PC-3 (cell line): Measurements from ENCODE around the gene FAM107B. TPM values are rescaled to one million over a fixed set of nuclear protein-coding genes. Genes with fewer than 3 reads are reported as not detected.

ENCODE experiments used
- ATAC-seq: fragments of 200-7000 bp; cut with Tn5 transposase; 2 replicates; pipeline ENCODE4 v1.9.1; 2020; ENCODE audit warnings: mild to moderate bottlenecking, moderate library complexity
- BruUV-seq: library from RNA; stranded (reverse); fragments of 400-500 nt; replicated peaks from 2 replicates; lab custom pipeline; 2021; lab: Mats Ljungman, UMichigan
- CTCF ChIA-PET: fragments of 300-600 bp; sonication (Branson Sonifier 250); formaldehyde crosslinking; loops from one replicate; lab custom pipeline; 2022; ENCODE audit warnings: antibody characterized with exemption; lab: Charles Lee
- POLR2A ChIA-PET: fragments of 300-600 bp; sonication (Branson Sonifier 250); formaldehyde crosslinking; loops from one replicate; lab custom pipeline; 2022; ENCODE audit warnings: antibody characterized with exemption; ENCODE audit not compliant: unreplicated experiment; lab: Charles Lee
- DNase-seq: peaks from one replicate; pipeline ENCODE4 v3.0.0-alpha.2; 2015
- H2AFZ ChIP-seq: fragments of 300-600 bp; sonication (generic); 2 replicates; pipeline ENCODE4 v1.6.0; 2016; ENCODE audit warnings: antibody characterized with exemption, low read length
- H3F3A ChIP-seq: fragments of 300-600 bp; sonication (generic); one replicate; pipeline ENCODE4 v1.6.0; 2017; ENCODE audit warnings: antibody characterized with exemption, low read length, control low read depth, mild to moderate bottlenecking; ENCODE audit not compliant: unreplicated experiment
- H3K27ac ChIP-seq: fragments of 300-600 bp; sonication (generic); 2 replicates; pipeline ENCODE4 v1.5.1; 2016; ENCODE audit warnings: mild to moderate bottlenecking, low read length
- H3K27me3 ChIP-seq: fragments of 300-600 bp; sonication (generic); 2 replicates; pipeline ENCODE4 v1.6.1; 2016; ENCODE audit warnings: low read length, mixed read lengths
- H3K36me3 ChIP-seq: fragments of 300-600 bp; sonication (generic); 2 replicates; pipeline ENCODE4 v1.6.1; 2016; ENCODE audit warnings: low read depth, mixed run types, low read length, mixed read lengths
- H3K4me1 ChIP-seq: fragments of 300-600 bp; sonication (generic); 2 replicates; pipeline ENCODE4 v1.5.1; 2016; ENCODE audit warnings: low read length; ENCODE audit not compliant: insufficient read depth
- H3K4me2 ChIP-seq: fragments of 300-600 bp; sonication (generic); 2 replicates; pipeline ENCODE4 v1.6.0; 2016; ENCODE audit warnings: low read length
- H3K4me3 ChIP-seq: fragments of 300-600 bp; sonication (generic); 2 replicates; pipeline ENCODE4 v1.5.1; 2016; ENCODE audit warnings: mild to moderate bottlenecking, low read length, mixed read lengths
- H3K79me2 ChIP-seq: fragments of 300-600 bp; sonication (generic); 2 replicates; pipeline ENCODE4 v1.6.1; 2017; ENCODE audit warnings: low read length, mixed read lengths
- H3K9ac ChIP-seq: fragments of 300-600 bp; sonication (generic); 2 replicates; pipeline ENCODE4 v1.6.0; 2016; ENCODE audit warnings: mild to moderate bottlenecking, low read length
- H3K9me2 ChIP-seq: fragments of 300-600 bp; sonication (generic); replicated peaks from 2 replicates; pipeline ENCODE4 v1.6.1; 2016; ENCODE audit warnings: mixed run types, low read length, mixed read lengths
- H3K9me3 ChIP-seq: fragments of 300-600 bp; sonication (generic); 2 replicates; pipeline ENCODE4 v1.6.1; 2016; ENCODE audit warnings: low read length, mixed read lengths
- H4K20me1 ChIP-seq: fragments of 300-600 bp; sonication (generic); 2 replicates; pipeline ENCODE4 v1.6.1; 2016; ENCODE audit warnings: low read length, mixed read lengths
- EZH2 ChIP-seq: fragments of 300-600 bp; sonication (generic); IDR thresholded peaks from one replicate; pipeline ENCODE4 v1.6.1; 2017; ENCODE audit warnings: antibody characterized with exemption, mild to moderate bottlenecking, low read length; ENCODE audit not compliant: unreplicated experiment
- EZH2phosphoT487 ChIP-seq: fragments of 300-600 bp; sonication (generic); IDR thresholded peaks from 2 replicates; pipeline ENCODE4 v1.6.1; 2018; ENCODE audit warnings: mild to moderate bottlenecking, antibody characterized with exemption, low read length, borderline replicate concordance
- intact Hi-C: fragments of 100-400 bp; cut with micrococcal nuclease; formaldehyde crosslinking; loops from 2 replicates; pipeline ENCODE4 v1.9.0; 2023
- total RNA-seq: library from RNA; depleted of rRNA; stranded (reverse); fragments of >200 nt; gene quantifications from 2 replicates; pipeline ENCODE4 v1.2.3, GENCODE V29; 2014
- TF ChIP-seq, protein P1 (sequence below): fragments of 300-600 bp; sonication (generic); conservative IDR thresholded peaks from 2 replicates; pipeline ENCODE4 v1.5.1; 2017; ENCODE audit warnings: antibody characterized with exemption, low read depth, mild to moderate bottlenecking, low read length

Gene FAM107B
- total RNA-seq, 1 experiment from 2014 or later = 36.6 TPM

DNA sequence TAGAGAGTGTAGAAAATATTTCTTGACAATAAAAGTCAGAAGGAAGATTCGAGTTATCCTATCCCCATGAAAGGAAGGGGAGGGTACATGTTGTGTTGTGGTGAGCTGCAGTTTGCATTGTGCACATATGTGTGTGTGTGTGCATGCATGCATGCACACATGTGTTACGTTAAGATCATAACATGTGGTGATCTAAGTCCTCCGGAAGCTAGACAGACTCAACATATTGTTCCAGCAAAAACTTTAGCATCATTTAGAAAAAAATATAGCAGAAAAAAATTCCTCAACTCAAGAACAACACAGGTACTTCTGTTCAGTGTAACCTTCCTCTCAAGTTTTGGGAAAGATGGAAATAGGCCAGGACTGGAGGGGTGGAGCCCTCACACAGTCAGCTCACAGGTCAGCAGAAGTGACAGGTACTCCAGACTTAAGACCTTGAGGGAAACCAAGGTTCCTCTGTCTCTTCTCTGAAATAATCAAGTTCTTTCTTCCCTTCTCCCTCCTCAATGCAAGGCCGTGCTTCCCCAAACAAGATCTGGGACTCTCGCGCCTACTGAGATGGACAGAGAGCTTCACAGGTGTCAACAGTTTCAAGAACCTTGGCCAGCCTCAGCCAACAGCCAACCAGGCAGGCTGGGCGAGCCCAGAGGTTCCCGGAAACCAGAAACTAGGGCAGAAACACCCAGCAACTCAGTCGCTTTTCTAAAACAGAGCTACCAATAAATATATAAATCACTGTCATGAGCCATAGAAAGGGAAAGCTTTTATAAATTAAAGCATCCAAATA, 205.2 kb downstream of the FAM107B start:
- no peaks in the 10 kb centered on the region for H3K27me3 ChIP-seq
- H3K9me2 ChIP-seq = no peaks in the 10 kb centered on the region
- H3K4me1 ChIP-seq = peaks cover 23% of the 10 kb centered on the region
- H3K79me2 ChIP-seq = peaks cover 96% of the 10 kb centered on the region
- no peaks in the 10 kb centered on the region for H3K9me3 ChIP-seq
- H3K4me3 ChIP-seq = no peak overlapping the region
- H3K27ac ChIP-seq = no peak overlapping the region
- BruUV-seq = no TSS peak
- intact Hi-C loops = no loop called here
- TF ChIP-seq, protein P1, sequence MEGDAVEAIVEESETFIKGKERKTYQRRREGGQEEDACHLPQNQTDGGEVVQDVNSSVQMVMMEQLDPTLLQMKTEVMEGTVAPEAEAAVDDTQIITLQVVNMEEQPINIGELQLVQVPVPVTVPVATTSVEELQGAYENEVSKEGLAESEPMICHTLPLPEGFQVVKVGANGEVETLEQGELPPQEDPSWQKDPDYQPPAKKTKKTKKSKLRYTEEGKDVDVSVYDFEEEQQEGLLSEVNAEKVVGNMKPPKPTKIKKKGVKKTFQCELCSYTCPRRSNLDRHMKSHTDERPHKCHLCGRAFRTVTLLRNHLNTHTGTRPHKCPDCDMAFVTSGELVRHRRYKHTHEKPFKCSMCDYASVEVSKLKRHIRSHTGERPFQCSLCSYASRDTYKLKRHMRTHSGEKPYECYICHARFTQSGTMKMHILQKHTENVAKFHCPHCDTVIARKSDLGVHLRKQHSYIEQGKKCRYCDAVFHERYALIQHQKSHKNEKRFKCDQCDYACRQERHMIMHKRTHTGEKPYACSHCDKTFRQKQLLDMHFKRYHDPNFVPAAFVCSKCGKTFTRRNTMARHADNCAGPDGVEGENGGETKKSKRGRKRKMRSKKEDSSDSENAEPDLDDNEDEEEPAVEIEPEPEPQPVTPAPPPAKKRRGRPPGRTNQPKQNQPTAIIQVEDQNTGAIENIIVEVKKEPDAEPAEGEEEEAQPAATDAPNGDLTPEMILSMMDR = no peak
- TF ChIP-seq EZH2 = no peak
- no peak for TF ChIP-seq EZH2phosphoT487
- H3K9ac ChIP-seq = no peak overlapping the region
- H2AFZ ChIP-seq = no peak overlapping the region
- ATAC-seq (no peak), DNase-seq (no peak)
- H3K4me2 ChIP-seq = no peak overlapping the region
- peaks cover 8% of the 10 kb centered on the region; the same call in 1 of the 2 replicates for H4K20me1 ChIP-seq
- H3F3A ChIP-seq = no peaks in the 10 kb centered on the region
- POLR2A ChIA-PET = no interaction called here
- H3K36me3 ChIP-seq = peaks cover 16% of the 10 kb centered on the region
- CTCF ChIA-PET = interaction anchor here (0.6 to 0.7 kb wide), 2 partner anchors 22 to 50 kb away, joined by 3 to 4 read pairs; no protein-coding TSS in a partner anchor

DNA sequence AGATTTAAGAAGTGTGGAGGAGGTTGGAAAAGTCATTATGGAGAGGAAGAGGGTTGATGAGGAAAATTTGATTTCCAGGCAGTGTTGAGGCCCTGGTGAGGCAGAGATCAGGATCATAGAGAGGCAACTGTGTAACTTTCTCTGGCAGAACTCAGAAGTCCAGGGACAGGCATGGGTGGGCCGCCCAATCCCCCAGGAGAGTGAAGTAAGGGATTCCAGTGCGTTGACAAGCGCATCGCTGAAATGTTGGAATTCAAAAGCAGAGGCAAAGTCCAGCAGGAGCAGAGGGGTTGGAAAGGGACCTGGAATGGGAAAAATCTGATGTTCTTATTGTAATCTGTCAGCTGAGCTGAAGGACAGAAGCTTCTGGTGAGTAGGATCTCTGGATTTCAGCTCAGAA, 207.3 kb downstream of the FAM107B start:
- no peak for ATAC-seq
- H4K20me1 ChIP-seq = peaks cover 8% of the 10 kb centered on the region; the same call in 1 of the 2 replicates

More for the DNA sequence above, 207.3 kb downstream of the FAM107B start:
- no peak overlapping the region for H2AFZ ChIP-seq
- H3K4me1 ChIP-seq = peaks cover 15% of the 10 kb centered on the region
- DNase-seq = no peak
- peaks cover 16% of the 10 kb centered on the region for H3K36me3 ChIP-seq
- CTCF ChIA-PET = no interaction called here
- H3K79me2 ChIP-seq = peaks cover 97% of the 10 kb centered on the region
- H3K9me2 ChIP-seq = no peaks in the 10 kb centered on the region
- H3K27ac ChIP-seq = no peak overlapping the region
- no peaks in the 10 kb centered on the region for H3K27me3 ChIP-seq
- no peak overlapping the region for H3K4me3 ChIP-seq
- intact Hi-C loops = no loop called here
- H3F3A ChIP-seq = no peaks in the 10 kb centered on the region
- H3K9me3 ChIP-seq = no peaks in the 10 kb centered on the region
- no TSS peak for BruUV-seq
- H3K4me2 ChIP-seq = no peak overlapping the region
- H3K9ac ChIP-seq = no peak overlapping the region
- TF ChIP-seq, protein P1 = no peak
- TF ChIP-seq EZH2phosphoT487 (no peak), EZH2 (no peak)
- POLR2A ChIA-PET = no interaction called here
